ENCODE measurements around the gene MTM1. TPM values are rescaled to one million over a fixed set of nuclear protein-coding genes. Genes with fewer than 3 reads are reported as not detected.

MTM1 gene
- total RNA-seq, 1 experiment from 2014 or later: 6.4 TPM

GRCh38 chrX:150530821-150531220, 37.6 kb upstream of the MTM1 start:
- H3K27ac Mint-ChIP-seq: no peak overlapping the region
- no peak for TF ChIP-seq CTCF (conservative IDR thresholded peaks at IDR 0.05)

More at GRCh38 chrX:150530821-150531220, 37.6 kb upstream of the MTM1 start:
- Mint-ChIP-seq H3K4me3 (no peak overlapping the region), H3K4me1 (no peaks in the 10 kb centered on the region), H3K27me3 (ENCODE audit: low read depth) (peaks cover 3% of the 10 kb centered on the region; the same call in 1 of the 2 replicates), H3K9me3 (peaks cover 75 to 78% of the 10 kb centered on the region in 2 experiments), H3K36me3 (ENCODE audit: insufficient read depth in 1 of 3, low read depth in 3 of 3) (peaks cover 0 to 7% (median 0%) of the 10 kb centered on the region in 3 experiments; a peak in 3 of 7 replicates)
- Histone ChIP-seq H3K18ac (ENCODE audit: insufficient read length, low read depth, low read length) (no peak overlapping the region), H3K27me3 (ENCODE audit: insufficient read depth, low read length) (no peaks in the 10 kb centered on the region), H3K79me2 (ENCODE audit: insufficient read depth, low read length) (no peaks in the 10 kb centered on the region), H4K8ac (replicated peaks; ENCODE audit: insufficient read length, low read depth, low read length) (no peak overlapping the region), H3K9me3 (ENCODE audit: control insufficient read depth, low read depth, low read length) (no peaks in the 10 kb centered on the region), H2BK20ac (ENCODE audit: low read depth, low read length, poor library complexity, severe bottlenecking) (no peak overlapping the region), H3K4me2 (ENCODE audit: insufficient read depth, insufficient read length, low read length) (no peak overlapping the region), H3K79me1 (ENCODE audit: insufficient read depth, low read depth, low read length, poor library complexity, severe bottlenecking) (no peaks in the 10 kb centered on the region), H3T11ph (ENCODE audit: low read length) (no peak overlapping the region), H3K14ac (ENCODE audit: insufficient read depth, low read length) (no peak overlapping the region), H2BK120ac (ENCODE audit: low read depth, low read length, poor library complexity, severe bottlenecking) (no peak overlapping the region), H3K9ac (ENCODE audit: extremely low read depth, insufficient read length, low read length) (no peak overlapping the region), H3K27ac (ENCODE audit: insufficient read length, low read depth, low read length) (no peak overlapping the region), H3K23ac (ENCODE audit: insufficient read length, low read depth, low read length) (no peak overlapping the region), H2BK12ac (ENCODE audit: insufficient read length, low read depth, low read length) (no peak overlapping the region), H2BK5ac (ENCODE audit: insufficient read length, low read length) (no peak overlapping the region), H3K4me1 (ENCODE audit: insufficient read depth, low read length) (no peaks in the 10 kb centered on the region), H3K23me2 (ENCODE audit: insufficient read length, low read depth, low read length, poor library complexity, severe bottlenecking) (no peaks in the 10 kb centered on the region), H3K56ac (ENCODE audit: insufficient read length, low read depth, low read length) (no peak overlapping the region), H4K5ac (ENCODE audit: insufficient read length, low read depth, low read length) (no peak overlapping the region), H4K20me1 (ENCODE audit: control insufficient read depth, insufficient read depth, insufficient read length) (no peaks in the 10 kb centered on the region), H2AFZ (ENCODE audit: low read length) (no peak overlapping the region), H2BK15ac (ENCODE audit: low read depth, low read length) (no peak overlapping the region), H2AK5ac (ENCODE audit: insufficient read length, low read length) (no peak overlapping the region), H3K4ac (ENCODE audit: low read depth, low read length) (no peak overlapping the region), H4K91ac (ENCODE audit: insufficient read length, low read depth, low read length) (no peak overlapping the region)
- no peak for DNase-seq
- no CpG with 5 or more reads among the region's 7 CpGs for WGBS (ENCODE audit: extremely low coverage, insufficient read length, low lambda C conversion rate)

Measured in H9 (cell line).